Left renal cortex interstitium (tissue), 4 donors: ENCODE data around the gene SNRNP27. TPM values are rescaled to one million over a fixed set of nuclear protein-coding genes. Genes with fewer than 3 reads are reported as not detected.
"Not testable (repeated sequence)": the region's sequence is repeated elsewhere in the genome, so short reads cannot be mapped to it uniquely, and the experiment has no call there.

Experiments
- DNase-seq, 4 donors: peaks; one replicate each; pipeline ENCODE4 v3.0.0-alpha.2; 2013; ENCODE audit warnings: low read depth in 4 of 4, low spot score in 2 of 4, missing footprints in 1 of 4
- polyA plus RNA-seq, 4 donors: library from polyadenylated mRNA; unstranded; fragments of 120-200 nt; gene quantifications; one replicate each; pipeline ENCODE4 v1.2.1, GENCODE V29; 2013; ENCODE audit not compliant: insufficient read length in 4 of 4

The SNRNP27 gene
- polyA plus RNA-seq, 4 donors: 67.1 to 78.3 (median 71.1) TPM

- no peak for DNase-seq
These were observed 51.7 kb downstream of the SNRNP27 start for GRCh38 chr2:69945441-69945840.

DNA sequence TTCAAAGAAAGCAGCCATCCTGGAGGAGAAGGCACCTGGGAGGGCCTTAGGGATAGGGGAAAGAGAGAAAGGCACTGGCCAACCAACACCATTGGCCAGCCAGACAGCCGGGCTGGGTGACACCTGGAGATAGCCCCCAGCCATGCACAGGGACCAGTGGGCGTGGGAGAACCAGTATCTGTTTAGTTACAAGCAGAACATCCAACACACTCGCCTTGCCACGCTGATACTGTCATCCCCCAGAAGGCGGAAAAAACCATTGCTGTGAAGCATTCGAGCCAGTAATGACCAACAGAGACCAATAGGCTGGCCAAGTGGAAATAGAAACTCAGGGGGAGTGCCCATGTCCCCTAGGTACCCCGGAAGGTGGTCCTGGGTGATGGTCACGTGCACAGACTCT lies 52.2 kb downstream of the SNRNP27 start:
- DNase-seq: no peak

DNA sequence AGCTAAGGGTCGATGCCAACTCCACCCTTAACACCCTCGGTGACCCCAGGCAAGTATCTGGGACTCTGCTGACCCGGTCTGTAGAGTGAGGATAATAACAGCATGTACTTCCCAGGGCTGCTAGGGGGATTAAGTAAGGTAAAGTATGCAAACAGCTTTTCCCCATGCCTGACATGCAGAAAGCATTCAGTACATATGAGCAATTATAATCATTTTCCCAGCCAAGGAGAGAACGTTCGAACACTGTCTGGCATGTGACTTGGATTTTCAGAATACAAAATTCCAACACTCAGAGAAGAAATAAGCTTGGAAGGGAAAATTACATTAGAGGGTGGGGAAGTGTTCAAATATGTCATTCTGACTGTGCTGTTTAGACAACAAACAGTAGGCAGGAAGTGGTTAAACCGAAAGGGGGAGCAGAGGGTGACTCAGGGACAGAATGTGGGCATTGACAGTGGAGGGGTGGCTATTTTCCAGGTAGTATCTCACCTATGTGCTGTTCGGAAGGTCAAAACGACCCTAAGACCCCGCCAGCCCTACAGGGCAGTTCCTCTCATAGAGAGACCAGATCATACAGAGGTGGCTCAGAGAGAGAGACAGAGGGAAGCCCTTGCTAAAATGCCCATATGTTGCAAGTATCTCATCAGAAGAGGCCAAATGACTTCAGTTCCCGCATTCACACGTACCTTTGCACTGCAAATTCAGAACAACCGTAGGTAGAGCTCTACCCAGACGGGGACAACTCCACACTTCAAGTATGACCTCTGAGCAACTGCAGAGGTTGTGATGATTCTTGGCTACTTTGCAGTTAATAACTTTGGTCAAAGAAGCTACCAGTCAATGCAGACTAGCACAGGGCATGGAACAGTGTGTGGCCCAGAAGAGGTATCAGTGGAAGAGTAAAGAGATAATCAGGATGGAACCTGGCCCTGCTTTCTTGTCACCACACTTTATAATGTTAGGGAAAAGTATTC lies 52.9 kb downstream of the SNRNP27 start:
- no peak for DNase-seq

GRCh38 chr2:69947325-69947931 lies 53.7 kb downstream of the SNRNP27 start:
- no peak for DNase-seq

DNA sequence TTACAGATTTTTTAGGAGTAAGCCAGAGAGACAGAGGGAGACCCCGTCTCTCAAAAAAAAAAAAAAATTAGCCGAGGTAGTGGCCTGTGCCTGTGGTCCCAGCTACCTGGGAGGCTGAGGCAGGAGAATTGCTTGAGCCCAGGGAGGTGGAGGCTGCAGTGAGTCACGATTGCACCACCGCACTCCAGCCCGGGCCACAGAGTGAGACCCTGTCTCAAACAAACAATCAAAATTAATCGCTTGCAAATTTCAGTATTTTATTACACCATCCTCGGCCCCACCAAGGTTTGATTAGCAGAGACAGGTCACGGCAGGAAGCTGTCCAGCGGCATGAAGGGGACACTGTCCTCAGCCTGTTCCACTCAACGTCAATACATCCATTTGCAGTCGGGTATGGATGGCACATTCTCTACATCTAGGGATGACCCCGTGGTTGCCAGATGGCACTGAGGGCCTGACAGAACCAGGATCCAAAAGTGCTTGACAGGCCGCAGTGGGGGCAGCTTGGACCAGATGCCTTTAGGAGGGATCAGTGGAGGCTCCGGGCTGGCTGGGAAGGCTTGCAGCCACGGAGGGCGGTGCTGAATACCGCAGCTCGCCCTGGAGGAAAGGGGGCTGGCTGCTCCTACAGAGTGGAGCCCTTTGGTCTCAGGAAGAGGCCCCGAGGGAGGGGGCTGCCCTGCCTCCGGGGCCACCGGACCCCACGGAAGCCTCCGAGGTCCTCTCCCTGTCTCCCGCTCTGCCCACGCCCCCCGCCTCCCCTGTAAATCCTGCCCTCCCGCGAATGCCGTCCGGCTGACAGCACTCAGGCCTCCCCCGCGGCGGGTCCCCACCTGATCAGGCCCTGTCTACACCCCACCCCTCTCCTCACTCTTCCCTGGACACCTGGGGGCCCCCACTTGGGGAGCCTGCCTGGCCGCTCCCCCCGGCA lies 54.5 kb downstream of the SNRNP27 start:
- peak in 1 of 4 donors; percentile 23 for DNase-seq

- no peak for DNase-seq
These were observed 55.3 kb downstream of the SNRNP27 start for GRCh38 chr2:69948963-69949645.

DNA sequence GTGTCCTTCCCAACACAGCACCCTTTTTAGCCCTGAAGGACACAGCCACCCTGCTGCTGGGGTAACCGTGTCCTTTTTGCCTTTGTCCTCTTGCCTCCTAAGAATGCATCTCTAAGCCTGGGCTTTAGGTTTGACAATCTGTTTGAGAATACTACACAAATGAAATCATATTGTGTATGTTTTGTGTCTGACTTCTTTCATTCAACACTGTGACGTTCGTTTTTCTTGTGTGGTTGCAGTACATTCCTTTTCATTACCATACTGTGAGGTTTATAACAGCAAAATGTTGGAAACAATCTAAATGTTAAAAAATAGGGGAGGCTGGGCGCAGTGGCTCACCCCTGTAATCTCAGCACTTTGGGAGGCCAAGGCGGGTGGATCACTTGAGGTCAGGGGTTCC lies 56.5 kb downstream of the SNRNP27 start:
- DNase-seq: no peak

GRCh38 chr2:69950671-69951070 lies 56.9 kb downstream of the SNRNP27 start:
- not testable (repeated sequence) for DNase-seq

DNA sequence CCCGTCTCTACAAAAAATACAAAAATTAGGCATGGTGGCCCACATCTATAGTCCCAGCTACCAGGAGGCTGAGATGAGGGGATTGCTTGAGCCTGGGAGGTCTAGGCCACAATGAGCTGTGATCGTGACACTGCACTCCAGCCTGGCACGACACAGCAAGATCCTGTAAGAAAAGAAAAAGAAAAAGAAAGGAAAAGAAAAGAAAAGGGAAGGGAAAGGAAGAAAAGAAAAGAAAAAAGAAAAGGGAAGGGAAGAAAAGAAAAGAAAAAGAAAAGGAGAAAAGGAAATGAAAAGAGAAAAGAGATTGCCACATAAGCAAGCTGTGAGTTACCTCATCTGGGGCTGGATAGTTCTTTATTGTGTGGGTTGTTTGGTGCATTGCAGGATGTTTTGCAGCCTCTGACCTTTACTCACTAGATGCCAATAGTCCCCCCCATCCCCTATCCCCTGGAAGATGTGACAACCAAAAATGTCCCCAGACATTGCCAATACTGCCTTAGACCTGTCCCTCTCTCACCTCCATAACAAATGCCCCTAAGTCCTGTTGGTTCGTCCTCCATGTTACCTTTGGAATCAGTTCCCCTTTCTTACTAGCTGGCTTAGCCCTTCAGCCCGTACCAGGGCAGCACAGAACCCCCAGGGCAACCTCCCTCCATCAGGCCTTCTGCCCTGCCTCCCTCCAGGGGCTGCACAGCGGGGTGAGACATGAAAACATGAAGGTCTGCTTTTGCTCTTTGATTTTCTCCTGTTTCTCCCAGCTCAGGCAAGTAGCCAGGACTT lies 58.8 kb downstream of the SNRNP27 start:
- no peak for DNase-seq

GRCh38 chr2:69954084-69954483 lies 60.3 kb downstream of the SNRNP27 start:
- no peak for DNase-seq

Other genes with a start within 250 kb of the SNRNP27 start
- 100 to 1,000 TPM; 234 to 296 (median 249) TPM for gene ANXA4, start 151.8 kb upstream of the SNRNP27 start, polyA plus RNA-seq
- gene GMCL1, start 64.3 kb upstream of the SNRNP27 start, polyA plus RNA-seq: 10 to 100 TPM; 27.4 to 42.1 (median 30.0) TPM
- 10 to 100 TPM in 3 of 4 donors, 1 to 10 TPM in 1; 8.9 to 13.7 (median 12.6) TPM for gene MXD1, start 21.2 kb downstream of the SNRNP27 start, polyA plus RNA-seq
- 1 to 10 TPM; 3.6 to 5.2 (median 4.5) TPM for gene ASPRV1, start 67.7 kb downstream of the SNRNP27 start, polyA plus RNA-seq
- gene PCBP1, start 193.5 kb downstream of the SNRNP27 start, polyA plus RNA-seq: 100 to 1,000 TPM; 250 to 363 (median 301) TPM